Neural progenitor cell (in vitro differentiated cells): ENCODE data around the gene HCRTR1. TPM values are rescaled to one million over a fixed set of nuclear protein-coding genes. Genes with fewer than 3 reads are reported as not detected.

Source experiments
- DNase-seq: peaks from one replicate; pipeline ENCODE4 v3.0.0-alpha.2; 2016; ENCODE audit warnings: low spot score
- H2AFZ ChIP-seq: fragments of 200-600 bp; sonication (generic); replicated peaks from 2 replicates; pipeline ENCODE4 v1.6.1; 2016; ENCODE audit warnings: antibody characterized with exemption
- H3F3A ChIP-seq: fragments of 200-600 bp; sonication (generic); 2 replicates; pipeline ENCODE4 v1.6.1; 2016; ENCODE audit warnings: antibody characterized with exemption, low read depth
- H3K27ac ChIP-seq: fragments of 200-600 bp; sonication (generic); 2 replicates; pipeline ENCODE4 v1.5.1; 2016; ENCODE audit warnings: mild to moderate bottlenecking
- H3K27me3 ChIP-seq: fragments of 200-600 bp; sonication (generic); 2 replicates; pipeline ENCODE4 v1.6.1; 2016; ENCODE audit warnings: mild to moderate bottlenecking, moderate library complexity
- H3K36me3 ChIP-seq: fragments of 200-600 bp; sonication (generic); 2 replicates; pipeline ENCODE4 v1.5.1; 2016
- H3K4me1 ChIP-seq: fragments of 200-600 bp; sonication (generic); 2 replicates; pipeline ENCODE4 v1.6.1; 2016; ENCODE audit warnings: mixed run types
- H3K4me2 ChIP-seq: fragments of 200-600 bp; sonication (generic); 2 replicates; pipeline ENCODE4 v1.6.1; 2016
- H3K4me3 ChIP-seq: fragments of 200-600 bp; sonication (generic); 2 replicates; pipeline ENCODE4 v1.5.1; 2016
- H3K79me2 ChIP-seq: fragments of 200-600 bp; sonication (generic); 2 replicates; pipeline ENCODE4 v1.6.1; 2016; ENCODE audit warnings: low read depth
- H3K9ac ChIP-seq: fragments of 200-600 bp; sonication (generic); 2 replicates; pipeline ENCODE4 v1.6.1; 2016
- H3K9me3 ChIP-seq: fragments of 200-600 bp; sonication (generic); 2 replicates; pipeline ENCODE4 v1.5.1; 2016; ENCODE audit warnings: low read depth
- H4K20me1 ChIP-seq: fragments of 200-600 bp; sonication (generic); 2 replicates; pipeline ENCODE4 v1.6.1; 2016; ENCODE audit warnings: low read depth
- H3K27ac Mint-ChIP-seq: 3 replicates; pipeline ENCODE4 v1.8.0; 2021; ENCODE audit warnings: mixed read lengths
- H3K27me3 Mint-ChIP-seq: 2 replicates; pipeline ENCODE4 v1.8.0; 2022; ENCODE audit warnings: low read depth, mild to moderate bottlenecking, inconsistent platforms, moderate library complexity, mixed read lengths; ENCODE audit not compliant: insufficient read depth
- H3K36me3 Mint-ChIP-seq: 3 replicates; pipeline ENCODE4 v1.8.0; 2021; ENCODE audit warnings: mixed read lengths
- H3K4me1 Mint-ChIP-seq: 3 replicates; pipeline ENCODE4 v1.8.0; 2021; ENCODE audit warnings: mixed read lengths
- H3K4me3 Mint-ChIP-seq: 3 replicates; pipeline ENCODE4 v1.8.0; 2021; ENCODE audit warnings: mild to moderate bottlenecking, moderate library complexity, mixed read lengths
- H3K9me3 Mint-ChIP-seq: 3 replicates; pipeline ENCODE4 v1.8.0; 2020; ENCODE audit warnings: mixed read lengths
- EZH2 ChIP-seq: fragments of 200-600 bp; sonication (generic); IDR thresholded peaks from 2 replicates; pipeline ENCODE4 v1.6.1; 2017; ENCODE audit warnings: antibody characterized with exemption, mild to moderate bottlenecking, moderate library complexity
- EZH2phosphoT487 ChIP-seq: fragments of 200-600 bp; sonication (generic); IDR thresholded peaks from 2 replicates; pipeline ENCODE4 v1.6.1; 2017; ENCODE audit warnings: antibody characterized with exemption
- total RNA-seq: library from RNA; depleted of rRNA; stranded (reverse); fragments of >200 nt; gene quantifications from 2 replicates; pipeline ENCODE4 v1.2.3, GENCODE V29; 2015; ENCODE audit warnings: low replicate concordance
- TF ChIP-seq, protein P1 (sequence below): fragments of 200-600 bp; sonication (generic); IDR thresholded peaks from 2 replicates; pipeline ENCODE4 v1.5.1; 2017; ENCODE audit warnings: antibody characterized with exemption, mild to moderate bottlenecking

The HCRTR1 gene
- total RNA-seq, 1 donor from 2014 or later: not detected

DNA sequence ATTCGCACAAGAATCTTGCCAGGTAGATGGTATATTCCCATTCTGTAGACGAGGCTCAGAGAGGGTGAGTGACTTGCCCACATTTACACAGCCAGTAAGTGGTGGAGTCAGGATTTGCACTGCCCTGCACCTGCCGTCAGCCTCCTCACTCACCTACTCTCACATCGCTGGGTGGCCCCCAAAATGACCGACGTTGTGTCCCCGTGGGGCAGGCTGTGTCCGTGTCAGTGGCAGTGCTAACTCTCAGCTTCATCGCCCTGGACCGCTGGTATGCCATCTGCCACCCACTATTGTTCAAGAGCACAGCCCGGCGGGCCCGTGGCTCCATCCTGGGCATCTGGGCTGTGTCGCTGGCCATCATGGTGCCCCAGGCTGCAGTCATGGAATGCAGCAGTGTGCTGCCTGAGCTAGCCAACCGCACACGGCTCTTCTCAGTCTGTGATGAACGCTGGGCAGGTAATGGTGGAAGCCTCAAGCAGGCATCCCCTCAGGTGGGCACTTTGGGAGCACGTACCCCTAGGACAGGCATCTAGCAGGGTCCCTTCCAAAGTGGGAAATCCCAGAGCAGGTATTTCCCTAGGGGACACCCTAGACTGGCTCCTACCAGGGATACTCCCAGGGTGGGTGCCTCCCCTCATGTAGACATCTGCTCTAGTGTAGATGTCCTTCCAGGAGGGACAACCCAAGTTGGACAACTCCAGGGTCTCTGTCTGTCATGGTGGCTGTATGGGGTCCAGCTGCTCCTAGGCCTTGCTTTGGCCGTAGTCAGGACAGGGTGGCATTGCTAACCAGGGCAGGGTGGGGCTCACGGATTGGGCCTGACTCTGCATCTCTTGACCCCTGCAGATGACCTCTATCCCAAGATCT, 3.4 kb downstream of the HCRTR1 start:
- no peaks in the 10 kb centered on the region for H4K20me1 ChIP-seq
- no peaks in the 10 kb centered on the region for H3F3A ChIP-seq
- no peak overlapping the region for H3K4me3 ChIP-seq
- H3K4me1 ChIP-seq: no peaks in the 10 kb centered on the region
- H3K79me2 ChIP-seq: no peaks in the 10 kb centered on the region
- peaks cover 17% of the 10 kb centered on the region for H3K4me1 Mint-ChIP-seq
- DNase-seq: no peak
- H3K27me3 Mint-ChIP-seq: peaks cover 11% of the 10 kb centered on the region
- no peaks in the 10 kb centered on the region for H3K36me3 ChIP-seq
- H3K9ac ChIP-seq: no peak overlapping the region
- H3K9me3 Mint-ChIP-seq: no peaks in the 10 kb centered on the region
- no peak overlapping the region for H3K27ac ChIP-seq
- H3K4me2 ChIP-seq: no peak overlapping the region
- peaks cover 3% of the 10 kb centered on the region for H3K36me3 Mint-ChIP-seq
- peaks cover 34% of the 10 kb centered on the region for H3K27me3 ChIP-seq
- no peaks in the 10 kb centered on the region for H3K9me3 ChIP-seq
- no peak overlapping the region for H3K27ac Mint-ChIP-seq
- no peak for TF ChIP-seq EZH2phosphoT487
- no peak overlapping the region for H2AFZ ChIP-seq
- no peak overlapping the region for H3K4me3 Mint-ChIP-seq

DNA sequence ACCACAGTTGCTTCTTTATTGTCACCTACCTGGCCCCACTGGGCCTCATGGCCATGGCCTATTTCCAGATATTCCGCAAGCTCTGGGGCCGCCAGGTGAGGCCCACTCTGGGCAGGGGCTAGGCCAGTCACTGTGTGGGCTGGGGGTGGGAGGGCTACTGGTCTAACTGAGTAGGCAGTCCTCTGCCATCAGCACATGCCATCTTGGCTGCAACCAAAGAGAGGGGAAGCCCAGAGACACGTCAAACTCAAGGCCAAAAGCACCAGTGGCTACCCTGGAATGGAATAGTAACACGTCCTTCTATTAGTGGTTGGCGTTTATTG, 4.0 kb downstream of the HCRTR1 start:
- H3K27me3 Mint-ChIP-seq: peaks cover 8% of the 10 kb centered on the region
- no peaks in the 10 kb centered on the region for H3K9me3 Mint-ChIP-seq
- no peak overlapping the region for H3K27ac ChIP-seq
- no peak overlapping the region for H3K27ac Mint-ChIP-seq
- H2AFZ ChIP-seq: no peak overlapping the region
- H3K9me3 ChIP-seq: no peaks in the 10 kb centered on the region
- no peaks in the 10 kb centered on the region for H3K79me2 ChIP-seq
- H3K36me3 Mint-ChIP-seq: peaks cover 3% of the 10 kb centered on the region
- DNase-seq: no peak
- no peaks in the 10 kb centered on the region for H4K20me1 ChIP-seq
- no peak overlapping the region for H3K4me3 Mint-ChIP-seq
- no peaks in the 10 kb centered on the region for H3K4me1 ChIP-seq
- H3K4me2 ChIP-seq: no peak overlapping the region
- H3K9ac ChIP-seq: no peak overlapping the region
- H3F3A ChIP-seq: no peaks in the 10 kb centered on the region
- TF ChIP-seq EZH2phosphoT487: no peak
- TF ChIP-seq, protein P1, sequence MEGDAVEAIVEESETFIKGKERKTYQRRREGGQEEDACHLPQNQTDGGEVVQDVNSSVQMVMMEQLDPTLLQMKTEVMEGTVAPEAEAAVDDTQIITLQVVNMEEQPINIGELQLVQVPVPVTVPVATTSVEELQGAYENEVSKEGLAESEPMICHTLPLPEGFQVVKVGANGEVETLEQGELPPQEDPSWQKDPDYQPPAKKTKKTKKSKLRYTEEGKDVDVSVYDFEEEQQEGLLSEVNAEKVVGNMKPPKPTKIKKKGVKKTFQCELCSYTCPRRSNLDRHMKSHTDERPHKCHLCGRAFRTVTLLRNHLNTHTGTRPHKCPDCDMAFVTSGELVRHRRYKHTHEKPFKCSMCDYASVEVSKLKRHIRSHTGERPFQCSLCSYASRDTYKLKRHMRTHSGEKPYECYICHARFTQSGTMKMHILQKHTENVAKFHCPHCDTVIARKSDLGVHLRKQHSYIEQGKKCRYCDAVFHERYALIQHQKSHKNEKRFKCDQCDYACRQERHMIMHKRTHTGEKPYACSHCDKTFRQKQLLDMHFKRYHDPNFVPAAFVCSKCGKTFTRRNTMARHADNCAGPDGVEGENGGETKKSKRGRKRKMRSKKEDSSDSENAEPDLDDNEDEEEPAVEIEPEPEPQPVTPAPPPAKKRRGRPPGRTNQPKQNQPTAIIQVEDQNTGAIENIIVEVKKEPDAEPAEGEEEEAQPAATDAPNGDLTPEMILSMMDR: no peak
- TF ChIP-seq EZH2: no peak
- H3K4me1 Mint-ChIP-seq: peaks cover 18% of the 10 kb centered on the region
- peaks cover 28% of the 10 kb centered on the region for H3K27me3 ChIP-seq
- H3K36me3 ChIP-seq: no peaks in the 10 kb centered on the region
- H3K4me3 ChIP-seq: no peak overlapping the region

DNA sequence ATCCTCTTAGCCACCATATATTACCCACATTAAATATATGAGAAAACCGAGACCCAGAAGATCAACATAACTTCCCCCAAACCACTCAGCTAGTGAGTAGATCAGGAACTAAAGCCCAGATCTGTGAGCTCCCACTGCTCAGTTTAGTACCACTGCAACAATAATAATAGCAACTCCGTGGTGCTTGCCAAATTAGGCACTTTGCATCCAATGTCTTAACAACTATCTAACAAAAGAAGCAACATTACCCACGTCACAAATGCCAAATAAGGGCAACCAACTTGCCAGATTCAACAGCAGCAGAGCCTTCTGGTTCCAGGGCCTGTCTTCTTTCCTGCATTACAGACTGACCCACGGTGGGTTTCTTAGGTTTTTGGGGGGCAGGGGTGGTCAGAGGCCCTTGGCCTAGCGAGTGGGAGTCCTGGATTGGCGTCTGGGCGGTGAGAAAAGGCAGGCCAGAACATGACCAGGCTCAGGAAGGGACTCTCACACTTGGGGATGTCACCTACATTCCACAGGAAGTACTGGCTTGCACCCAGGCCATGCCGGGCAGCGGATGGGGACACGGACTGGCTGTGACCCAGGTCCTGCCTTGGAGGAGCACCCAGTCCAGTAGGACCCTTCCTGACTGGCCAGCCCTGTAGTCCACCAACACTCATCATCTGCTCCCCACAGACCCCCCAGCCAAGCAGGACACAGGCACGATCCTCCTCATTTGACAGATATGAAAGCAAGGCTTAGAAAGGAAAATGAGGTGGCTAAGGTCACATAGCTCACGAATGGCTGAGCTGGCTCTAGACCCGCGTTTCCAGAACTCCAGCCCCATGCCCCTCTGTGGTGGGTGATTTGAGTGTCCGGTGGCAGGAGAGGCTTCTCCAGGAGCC, 4.6 kb downstream of the HCRTR1 start:
- Histone ChIP-seq H3K4me1 (no peaks in the 10 kb centered on the region), H3K4me3 (no peak overlapping the region), H3K9ac (no peak overlapping the region), H3K9me3 (no peaks in the 10 kb centered on the region), H3K27me3 (peaks cover 21% of the 10 kb centered on the region), H3K36me3 (no peaks in the 10 kb centered on the region), H3F3A (no peaks in the 10 kb centered on the region), H3K79me2 (no peaks in the 10 kb centered on the region), H3K27ac (no peak overlapping the region), H2AFZ (no peak overlapping the region), H4K20me1 (no peaks in the 10 kb centered on the region), H3K4me2 (no peak overlapping the region)
- H3K9me3 Mint-ChIP-seq: no peaks in the 10 kb centered on the region
- H3K4me1 Mint-ChIP-seq: peaks cover 17% of the 10 kb centered on the region
- H3K27me3 Mint-ChIP-seq: peaks cover 8% of the 10 kb centered on the region
- H3K4me3 Mint-ChIP-seq: no peak overlapping the region
- peaks cover 3% of the 10 kb centered on the region for H3K36me3 Mint-ChIP-seq
- no peak overlapping the region for H3K27ac Mint-ChIP-seq
- TF ChIP-seq EZH2phosphoT487 (no peak), EZH2 (no peak)
- TF ChIP-seq, protein P1: no peak
- DNase-seq: no peak
